Activated CD8-positive, alpha-beta memory T cell treated with anti-CD3 and anti-CD28 coated beads, Interleukin-2, amount 50 U/mL, for 1 hour (primary cell): ENCODE data around the gene RALB.

Source experiments
- DNase-seq: peaks from one replicate; pipeline ENCODE4 v3.0.0-alpha.2; 2020; ENCODE audit errors: extremely low read depth

RALB gene

GRCh38 chr2:120262761-120263428 lies 10.2 kb downstream of the RALB start:
- DNase-seq = no peak

- no peak for DNase-seq
Observed at GRCh38 chr2:120265006-120265405, 12.4 kb downstream of the RALB start.

DNA sequence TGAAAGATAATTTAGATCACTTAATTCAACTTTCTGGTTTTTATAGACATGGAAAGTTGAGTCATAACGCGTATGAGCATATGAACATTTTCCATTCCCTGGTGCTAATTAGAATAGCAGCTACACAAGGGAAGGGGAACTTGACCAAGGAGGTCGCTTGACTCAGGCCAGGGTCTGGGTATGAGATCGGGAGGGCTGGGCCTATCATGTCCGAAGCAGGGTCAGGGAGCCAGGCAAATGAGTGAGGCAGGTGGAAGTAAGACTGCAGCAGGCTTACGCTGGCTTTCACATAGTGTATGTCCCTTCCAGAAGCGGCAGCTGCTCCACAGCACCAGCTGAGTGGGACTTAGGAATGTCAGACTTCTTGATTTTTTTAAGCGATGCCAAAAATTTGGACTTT lies 14.7 kb downstream of the RALB start:
- no peak for DNase-seq

DNA sequence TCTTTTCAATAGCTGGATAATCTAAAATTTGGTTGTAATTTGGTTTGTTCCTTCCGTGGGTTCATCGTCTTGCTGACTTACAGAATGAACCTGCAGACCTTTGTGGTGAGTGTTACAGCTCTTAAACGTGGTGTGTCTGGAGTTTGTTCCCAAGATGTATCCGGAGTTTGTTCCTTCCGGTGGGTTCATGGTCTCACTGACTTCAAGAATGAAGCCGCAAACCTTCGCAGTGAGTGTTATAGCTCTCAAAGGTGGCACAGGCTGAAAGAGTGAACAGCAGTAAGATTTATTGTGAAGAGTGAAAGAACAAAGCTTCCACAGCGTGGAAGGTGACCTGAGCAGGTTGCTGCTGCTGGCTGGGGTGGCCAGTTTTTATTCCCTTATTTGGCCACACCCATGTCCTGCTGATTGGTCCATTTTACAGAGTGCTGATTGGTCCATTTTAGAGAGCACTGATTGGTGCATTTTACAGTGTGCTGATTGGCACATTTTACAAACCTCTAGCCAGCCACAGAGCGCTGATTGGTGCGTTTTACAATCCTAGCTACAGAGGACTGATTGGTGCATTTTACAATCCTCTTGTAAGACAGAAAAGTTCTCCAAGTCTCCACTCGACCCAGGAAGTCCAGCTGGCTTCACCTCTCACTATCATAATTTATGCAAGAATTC lies 16.6 kb downstream of the RALB start:
- no peak for DNase-seq

DNA sequence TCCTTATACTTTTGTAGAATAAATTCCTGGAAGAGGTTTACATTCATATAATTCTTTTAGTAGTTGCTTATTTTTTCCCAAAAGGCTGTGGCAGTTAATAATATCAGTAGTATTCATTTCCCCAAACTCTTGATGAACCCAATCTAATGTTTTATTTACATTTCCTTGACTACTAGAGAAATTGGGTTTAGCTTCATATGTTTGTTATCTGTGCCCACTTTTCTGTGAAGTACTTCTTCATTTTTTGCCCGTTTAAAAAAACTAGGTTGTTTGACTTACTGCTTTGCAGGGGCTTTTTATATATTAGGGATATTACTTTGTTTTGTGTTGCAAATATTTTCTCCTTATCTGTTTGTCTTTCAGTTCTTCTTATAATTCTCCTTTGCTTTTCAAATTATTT lies 17.2 kb downstream of the RALB start:
- no peak for DNase-seq

GRCh38 chr2:120271711-120272379 lies 19.2 kb downstream of the RALB start:
- DNase-seq = no peak

DNA sequence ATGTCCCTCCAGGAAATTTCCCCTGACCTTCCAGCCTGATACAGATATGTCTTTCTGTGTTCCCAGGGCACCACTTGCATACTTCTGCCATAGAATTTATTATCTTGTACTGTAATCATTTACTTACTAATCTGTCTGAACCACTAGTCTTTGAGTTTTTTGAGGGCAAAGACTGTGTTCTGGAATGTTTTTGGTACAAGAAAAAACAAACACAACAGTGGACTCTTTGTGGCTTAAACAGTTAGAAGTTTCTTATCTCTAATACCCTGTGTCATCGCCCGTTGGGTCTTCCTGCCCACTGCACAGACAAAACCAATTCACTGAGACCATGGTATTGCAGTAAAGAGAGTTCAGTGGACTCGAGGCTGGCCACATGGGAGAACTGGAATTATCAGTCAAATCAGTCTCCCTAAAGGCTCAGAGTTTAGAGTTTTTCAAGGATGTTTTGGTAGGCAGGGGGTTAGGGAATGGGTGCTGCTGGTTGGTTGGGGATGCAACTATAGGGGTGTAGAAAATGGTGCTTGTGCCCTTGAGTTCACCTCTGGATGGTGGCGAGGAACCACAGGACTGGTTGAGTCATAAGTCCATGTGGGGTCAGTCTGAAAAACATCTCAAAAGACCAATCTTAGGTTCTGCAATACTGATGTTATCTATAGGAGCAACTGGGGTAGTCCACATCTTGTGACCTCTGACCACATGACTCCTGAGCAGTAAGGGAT lies 20.3 kb downstream of the RALB start:
- DNase-seq = no peak

DNA sequence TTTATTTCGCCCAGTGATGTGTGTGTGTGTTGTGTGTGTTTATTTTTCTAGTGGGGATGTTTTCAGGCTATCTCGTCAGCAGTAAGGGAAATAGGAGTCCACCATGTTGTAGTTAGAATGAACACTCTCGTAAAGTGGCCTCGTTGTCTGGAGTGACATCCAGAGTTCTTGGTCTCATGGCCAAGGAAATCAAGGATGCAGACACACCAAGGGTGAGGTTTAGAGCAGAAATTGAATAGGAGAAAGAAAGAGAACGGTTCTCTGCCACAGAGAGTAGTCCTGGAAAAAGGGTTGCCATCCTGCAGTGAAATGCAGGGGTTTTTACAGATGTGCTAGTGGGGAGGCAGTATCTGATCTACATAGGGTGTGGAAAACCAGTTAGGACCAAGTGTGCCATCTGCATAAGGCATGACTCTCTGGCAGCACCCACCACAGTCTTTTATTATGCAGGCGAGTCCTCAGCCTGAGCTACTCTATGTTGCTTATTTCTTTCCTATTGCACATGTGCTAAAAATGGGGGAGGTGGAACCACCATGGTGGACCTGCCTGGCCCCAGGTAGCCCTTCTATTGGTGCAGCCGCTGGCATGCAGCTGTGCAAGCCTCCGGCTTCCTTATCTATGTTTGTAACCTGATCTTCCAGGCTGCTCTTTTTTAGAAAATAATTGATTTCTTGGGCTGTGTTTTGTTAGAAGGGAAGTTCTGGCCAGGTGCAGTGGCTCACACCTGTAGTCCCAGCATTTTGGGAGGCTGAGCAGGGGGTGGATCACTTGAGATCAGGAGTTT lies 23.2 kb downstream of the RALB start:
- DNase-seq = no peak

GRCh38 chr2:120277505-120278205 lies 25.0 kb downstream of the RALB start:
- no peak for DNase-seq

- DNase-seq = no peak
Observed at GRCh38 chr2:120278901-120279300, 26.2 kb downstream of the RALB start.

DNA sequence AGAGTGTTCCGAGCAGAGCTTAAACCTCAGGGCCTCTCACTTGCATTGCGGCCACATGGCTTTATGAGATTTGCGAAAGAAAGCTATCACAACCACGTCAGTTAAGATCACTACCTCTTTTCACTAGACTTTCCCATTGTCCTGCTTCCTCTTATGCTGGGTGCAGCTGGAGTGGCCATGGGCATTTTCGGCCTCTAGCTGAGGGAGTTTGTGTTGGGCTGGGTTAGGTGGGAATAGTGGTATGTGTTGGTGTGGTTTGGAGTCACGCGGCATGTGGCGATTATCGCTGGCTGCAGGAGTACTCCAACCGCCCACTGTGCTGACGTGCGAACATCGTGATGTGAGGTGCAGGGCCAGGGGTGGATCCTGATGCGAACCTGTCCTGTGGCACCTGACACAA lies 27.1 kb downstream of the RALB start:
- DNase-seq = no peak

- no peak for DNase-seq
Observed at GRCh38 chr2:120283649-120284048, 31.0 kb downstream of the RALB start.

DNA sequence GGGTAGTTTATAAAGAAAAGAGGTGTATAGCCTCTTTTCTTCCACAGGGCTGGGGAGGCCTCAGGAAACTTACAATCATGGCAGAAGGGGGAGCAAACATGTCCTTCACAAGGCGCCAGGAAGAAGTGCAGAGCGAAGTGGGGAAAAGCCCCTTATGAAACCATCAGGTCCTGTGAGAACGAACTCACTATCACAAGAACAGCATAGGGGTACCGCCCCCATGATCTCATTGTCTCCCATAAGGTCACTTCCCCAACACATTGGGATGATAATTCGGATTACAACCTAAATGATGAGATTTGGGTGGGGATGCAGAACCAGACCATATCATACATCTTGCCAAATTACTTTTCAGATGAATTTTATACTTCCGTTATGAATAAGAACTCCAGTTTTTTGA lies 32.4 kb downstream of the RALB start:
- no peak for DNase-seq

- DNase-seq = no peak
Observed at GRCh38 chr2:120287183-120288015, 34.7 kb downstream of the RALB start.

DNA sequence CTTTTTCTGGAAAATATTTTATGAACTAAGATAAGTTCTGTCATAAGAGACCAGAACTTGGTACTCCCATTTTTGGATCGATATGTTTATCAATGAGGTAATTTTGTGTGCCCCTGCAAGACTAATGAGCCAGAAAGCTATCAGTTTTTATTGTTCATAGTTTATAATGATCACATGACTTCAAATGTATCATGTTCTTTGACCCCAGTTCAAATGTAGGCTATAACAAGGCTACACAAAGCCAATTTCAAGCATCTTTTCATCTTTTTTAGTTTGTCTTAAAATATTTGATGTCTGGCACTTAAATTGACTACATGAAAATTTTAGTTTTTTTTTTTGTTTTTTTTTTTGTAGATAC lies 35.3 kb downstream of the RALB start:
- DNase-seq = no peak

GRCh38 chr2:120289221-120289906 lies 36.7 kb downstream of the RALB start:
- DNase-seq = no peak

GRCh38 chr2:120290737-120291136 lies 38.1 kb downstream of the RALB start:
- no peak for DNase-seq

GRCh38 chr2:120291401-120292311 lies 39.0 kb downstream of the RALB start:
- DNase-seq = no peak
